ENCODE measurements around the gene CTSC.
"Not testable (repeated sequence)": the region's sequence is repeated elsewhere in the genome, so short reads cannot be mapped to it uniquely, and the experiment has no call there.

The CTSC gene

GRCh38 chr11:88282747-88283515, 54.6 kb downstream of the CTSC start:
- no peak for DNase-seq (ENCODE audit: low read depth in 3 of 3)

- DNase-seq (ENCODE audit: low read depth in 3 of 3) = no peak
Observed at GRCh38 chr11:88281317-88281712, 56.2 kb downstream of the CTSC start.

- DNase-seq (ENCODE audit: low read depth in 3 of 3) = no peak
Observed at GRCh38 chr11:88280673-88281316, 56.7 kb downstream of the CTSC start.

GRCh38 chr11:88277349-88277915, 60.1 kb downstream of the CTSC start:
- no peak for DNase-seq (ENCODE audit: low read depth in 3 of 3)

GRCh38 chr11:88275636-88276035, 61.9 kb downstream of the CTSC start:
- no peak for DNase-seq (ENCODE audit: low read depth in 3 of 3)

GRCh38 chr11:88266919-88267318, 70.6 kb downstream of the CTSC start:
- DNase-seq (ENCODE audit: low read depth in 3 of 3) = no peak

- no peak for DNase-seq (ENCODE audit: low read depth in 3 of 3)
Observed at GRCh38 chr11:88266157-88266556, 71.4 kb downstream of the CTSC start.

- no peak for DNase-seq (ENCODE audit: low read depth in 3 of 3)
Observed at GRCh38 chr11:88259431-88259830, 78.1 kb downstream of the CTSC start.

- DNase-seq (ENCODE audit: low read depth in 3 of 3) = no peak
Observed at GRCh38 chr11:88252208-88252607, 85.3 kb downstream of the CTSC start.

- DNase-seq (ENCODE audit: low read depth in 3 of 3) = no peak
Observed at GRCh38 chr11:88250566-88251242, 86.8 kb downstream of the CTSC start.

GRCh38 chr11:88249706-88250105, 87.8 kb downstream of the CTSC start:
- no peak for DNase-seq (ENCODE audit: low read depth in 3 of 3)

GRCh38 chr11:88246696-88247095, 90.8 kb downstream of the CTSC start:
- DNase-seq (ENCODE audit: low read depth in 3 of 3) = no peak

- DNase-seq (ENCODE audit: low read depth in 3 of 3) = not testable (repeated sequence)
Observed at GRCh38 chr11:88245576-88245975, 92.0 kb downstream of the CTSC start.
